Measurements from ENCODE around the gene HOXD4. TPM values are rescaled to one million over a fixed set of nuclear protein-coding genes. Genes with fewer than 3 reads are reported as not detected.

The HOXD4 gene
- total and polyA plus RNA-seq, 2 of the 4 experiments (the other 2 are of a cell fraction) = not detected

- WGBS, 2 experiments (ENCODE audit: extremely low coverage in 2 of 2, insufficient read length in 1 of 2) = no CpG with 5 or more reads among the region's 6 CpGs
- ATAC-seq (ENCODE audit: low read depth) = no peak
- dilution Hi-C loops (cut with HindIII; ENCODE audit: low sequenced_read_pairs, unreplicated experiment) (no loop called here), in situ Hi-C loops (cut with MboI; ENCODE audit: low sequenced_read_pairs) (no loop called here), intact Hi-C loops (cut with micrococcal nuclease) (no loop called here)
- H2BK15ac ChIP-seq (ENCODE audit: low read depth, low read length) = no peak overlapping the region
- H2AK9ac ChIP-seq (replicated peaks; ENCODE audit: low read depth, low read length, poor library complexity) = no peak overlapping the region
- no peak overlapping the region for H4K91ac ChIP-seq (ENCODE audit: insufficient read depth, low read depth, low read length)
- POLR2A ChIA-PET (ENCODE audit: unreplicated experiment) = no interaction called here
- H3K4me1 ChIP-seq (ENCODE audit: control insufficient read depth, insufficient read depth, low read length) = no peaks in the 10 kb centered on the region
- H3K18ac ChIP-seq (ENCODE audit: low read depth, low read length) = no peak overlapping the region
- no peaks in the 10 kb centered on the region for H4K20me1 ChIP-seq (ENCODE audit: insufficient read depth, low read length)
- H4K5ac ChIP-seq (ENCODE audit: low read depth, low read length) = no peak overlapping the region
- H2BK20ac ChIP-seq (ENCODE audit: low read depth, low read length) = no peak overlapping the region
- CTCF ChIA-PET = interaction anchor here (3.3 kb wide), 1 partner anchor 299 kb away, joined by 7 read pairs; no protein-coding TSS in a partner anchor
- no peak overlapping the region for H2BK120ac ChIP-seq (ENCODE audit: low read depth, low read length)
- TF ChIP-seq RCOR1 (IDR thresholded peaks at IDR 0.05; ENCODE audit: insufficient replicate concordance, low read length) (no peak), USF2 (IDR thresholded peaks at IDR 0.05; ENCODE audit: low read depth, low read length) (no peak), SMC3 (IDR thresholded peaks at IDR 0.05; ENCODE audit: low read depth, low read length) (no peak), MXI1 (IDR thresholded peaks at IDR 0.05; ENCODE audit: borderline replicate concordance, low read depth, low read length) (no peak), ELK1 (IDR thresholded peaks at IDR 0.05; ENCODE audit: borderline replicate concordance, low read depth, low read length) (no peak), FOS (IDR thresholded peaks at IDR 0.05; ENCODE audit: low read depth, low read length) (no peak), POLR2A (IDR thresholded peaks at IDR 0.05; ENCODE audit: low read depth, low read length) (no peak), RFX5 (IDR thresholded peaks at IDR 0.05; ENCODE audit: low read depth, low read length) (no peak), MAZ (IDR thresholded peaks at IDR 0.05; ENCODE audit: borderline replicate concordance, low read depth, low read length) (no peak)
- no peak overlapping the region for H3K14ac ChIP-seq (replicated peaks; ENCODE audit: low read depth, low read length)
- H3K9me3 ChIP-seq (ENCODE audit: control insufficient read depth, insufficient read depth, low read length) = peaks cover 16% of the 10 kb centered on the region
- no peak overlapping the region for H4K8ac ChIP-seq (ENCODE audit: low read depth in 2 of 2, low read length in 2 of 2)
- no peak overlapping the region for H2BK5ac ChIP-seq (ENCODE audit: low read depth, low read length, poor library complexity, severe bottlenecking)
- H3K56ac ChIP-seq (ENCODE audit: extremely low read depth, insufficient read depth, low read length) = no peak overlapping the region
- H3K4me2 ChIP-seq (ENCODE audit: low read depth, low read length) = no peak overlapping the region
- peaks cover 91% of the 10 kb centered on the region for H3K27me3 ChIP-seq (ENCODE audit: control insufficient read depth, insufficient read depth, low read length)
- H3K4me3 ChIP-seq (ENCODE audit: insufficient read depth, low read depth, low read length) = no peak overlapping the region
- no peaks in the 10 kb centered on the region for H3K79me1 ChIP-seq (ENCODE audit: low read depth in 1 of 2, low read length in 2 of 2)
- BruUV-seq (replicated peaks) = no TSS peak
- H3K36me3 ChIP-seq (ENCODE audit: control insufficient read depth, insufficient read depth, low read length) = no peaks in the 10 kb centered on the region
- H3K23ac ChIP-seq (ENCODE audit: low read depth, low read length) = no peak overlapping the region
- no peak for DNase-seq
- H3K27ac ChIP-seq (ENCODE audit: insufficient read depth, low read length) = no peak overlapping the region
- H2AK5ac ChIP-seq (ENCODE audit: low read depth, low read length) = no peak overlapping the region
- no peak overlapping the region for H2AFZ ChIP-seq (replicated peaks; ENCODE audit: low read length, poor library complexity)
- H3K4ac ChIP-seq (ENCODE audit: low read depth, low read length) = no peak overlapping the region
- no peak overlapping the region for H3K9ac ChIP-seq (ENCODE audit: low read depth, low read length)
- no peaks in the 10 kb centered on the region for H3K9me1 ChIP-seq (ENCODE audit: insufficient read depth, low read length)
Observed at GRCh38 chr2:176155356-176156044, 4.2 kb downstream of the HOXD4 start.
